HepG2 (cell line): ENCODE measurements around the gene MED15. TPM values are rescaled to one million over a fixed set of nuclear protein-coding genes. Genes with fewer than 3 reads are reported as not detected.

Experiments
- ATAC-seq: fragments of 200-7000 bp; cut with Tn5 transposase; 3 replicates; pipeline ENCODE4 v1.9.1; 2020; ENCODE audit warnings: mild to moderate bottlenecking, moderate library complexity
- BruUV-seq: library from RNA; stranded (reverse); fragments of 400-500 nt; replicated peaks from 2 replicates; lab custom pipeline; 2021; lab: Mats Ljungman, UMichigan
- CTCF ChIA-PET: fragments of 300-600 bp; formaldehyde crosslinking; extraction: SDS; loops from one replicate; lab custom pipeline; 2021; ENCODE audit warnings: low total read pairs, inconsistent platforms, low intra/inter-chr PET ratio; lab: Yijun Ruan, JAX
- POLR2A ChIA-PET: fragments of 350-600 bp; sonication (Branson Sonifier 250); formaldehyde crosslinking; loops from one replicate; lab custom pipeline; 2020; ENCODE audit warnings: antibody characterized with exemption, inconsistent platforms; lab: Yijun Ruan, JAX
- DNase-seq: peaks from one replicate; pipeline ENCODE4 v3.0.0-alpha.2; 2015; ENCODE audit warnings: low spot score
- FAIRE-seq: peaks from 3 replicates; lab custom pipeline; 2011; peaks lifted over from hg19 to GRCh38; lab: Jason Lieb, UNC
- H2AFZ ChIP-seq: one replicate; pipeline ENCODE4 v1.6.1; 2011; ENCODE audit warnings: low read length, inconsistent platforms
- H3K27ac ChIP-seq: fragments of 300-600 bp; 3 replicates; pipeline ENCODE4 v1.8.0; 2011; ENCODE audit warnings: mixed run types, mild to moderate bottlenecking, mixed read lengths, low read length, inconsistent platforms; ENCODE audit not compliant: insufficient read depth; ENCODE audit errors: extremely low read length
- H3K27me3 ChIP-seq, 2 experiments: fragments of 200-600 bp in 1 of 2; 2 replicates in 1 of 2; 3 replicates in 1 of 2; pipeline versions ENCODE4 v1.6.0 to v1.8.0; 2011; ENCODE audit warnings: low read length in 2 of 2, mild to moderate bottlenecking in 2 of 2, moderate library complexity in 2 of 2, inconsistent platforms in 1 of 2; ENCODE audit not compliant: insufficient read depth in 2 of 2, control insufficient read depth in 1 of 2
- H3K36me3 ChIP-seq, 2 experiments: fragments of 200-600 bp in 1 of 2; replicated peaks in 1 of 2; 2 replicates in 1 of 2; 3 replicates in 1 of 2; pipeline versions ENCODE4 v1.5.1 to v1.8.0; 2011; ENCODE audit warnings: low read length in 2 of 2, inconsistent platforms in 1 of 2; ENCODE audit not compliant: insufficient read depth in 2 of 2, control insufficient read depth in 1 of 2
- H3K4me1 ChIP-seq: 2 replicates; pipeline ENCODE4 v1.5.1; 2012; ENCODE audit warnings: low read length, inconsistent platforms; ENCODE audit not compliant: insufficient read depth
- H3K4me2 ChIP-seq: 2 replicates; pipeline ENCODE4 v1.6.0; 2011; ENCODE audit warnings: low read depth, low read length, inconsistent platforms
- H3K4me3 ChIP-seq, 3 experiments: fragments of 200-600 bp in 1 of 3; sonication (generic), shearing (Covaris generic) in 1 of 3; replicated peaks in 1 of 3; 2 replicates each; pipeline ENCODE4 v1.5.1; 2011 to 2016; ENCODE audit warnings: low read length in 3 of 3, inconsistent platforms in 2 of 3, low read depth in 2 of 3, mild to moderate bottlenecking in 2 of 3, control low read depth in 1 of 3, mixed read lengths in 1 of 3; ENCODE audit not compliant: insufficient read depth in 1 of 3
- H3K79me2 ChIP-seq: one replicate; pipeline ENCODE4 v1.6.1; 2011; ENCODE audit warnings: low read length, inconsistent platforms; ENCODE audit not compliant: insufficient read depth
- H3K9ac ChIP-seq: 2 replicates; pipeline ENCODE4 v1.6.0; 2011; ENCODE audit warnings: mild to moderate bottlenecking, low read depth, low read length, inconsistent platforms; ENCODE audit not compliant: insufficient read depth
- H3K9me3 ChIP-seq: 2 replicates; pipeline ENCODE4 v1.5.1; 2012; ENCODE audit warnings: mild to moderate bottlenecking, low read length
- H4K20me1 ChIP-seq: 2 replicates; pipeline ENCODE4 v1.6.0; 2011; ENCODE audit warnings: inconsistent platforms, mild to moderate bottlenecking, low read length, moderate library complexity; ENCODE audit not compliant: insufficient read depth
- DMAP1 ChIP-seq: IDR thresholded peaks from 2 replicates; pipeline ENCODE4 v1.6.1; 2016
- JUND ChIP-seq: sonication (generic); formaldehyde crosslinking; IDR thresholded peaks from 2 replicates; pipeline ENCODE4 v1.8.0; 2022; ENCODE audit warnings: mild to moderate bottlenecking, missing genetic modification reagents
- MED1 ChIP-seq: sonication (generic); formaldehyde crosslinking; IDR thresholded peaks from 2 replicates; pipeline ENCODE4 v1.4.0; 2020; ENCODE audit warnings: missing genetic modification reagents
- NR3C1 ChIP-seq: sonication (generic); formaldehyde crosslinking; IDR thresholded peaks from 2 replicates; pipeline ENCODE4 v1.4.0; 2020; ENCODE audit warnings: missing genetic modification reagents
- U2AF2 ChIP-seq: fragments of 200-400 bp; formaldehyde crosslinking; IDR thresholded peaks from 2 replicates; pipeline ENCODE4 v1.6.1; 2017; ENCODE audit warnings: low read depth, mild to moderate bottlenecking, low read length
- ZNF383 ChIP-seq: sonication (generic); formaldehyde crosslinking; IDR thresholded peaks from 2 replicates; pipeline ENCODE4 v1.4.0; 2020; ENCODE audit warnings: missing genetic modification reagents, mild to moderate bottlenecking, borderline replicate concordance
- ZNF441 ChIP-seq: sonication (generic); formaldehyde crosslinking; IDR thresholded peaks from 2 replicates; pipeline ENCODE4 v1.7.0; 2021; ENCODE audit warnings: missing genetic modification reagents, borderline replicate concordance
- ZNF547 ChIP-seq: sonication (generic); formaldehyde crosslinking; IDR thresholded peaks from 2 replicates; pipeline ENCODE4 v1.5.1; 2020; ENCODE audit warnings: mild to moderate bottlenecking, missing genetic modification reagents
- ZNF552 ChIP-seq: sonication (generic); formaldehyde crosslinking; IDR thresholded peaks from 2 replicates; pipeline ENCODE4 v1.9.0; 2022; ENCODE audit warnings: missing genetic modification reagents, mild to moderate bottlenecking, borderline replicate concordance
- ZNF660 ChIP-seq: sonication (generic); formaldehyde crosslinking; IDR thresholded peaks from 2 replicates; pipeline ENCODE4 v1.5.1; 2020; ENCODE audit warnings: mild to moderate bottlenecking, low read depth, missing genetic modification reagents, borderline replicate concordance
- whole genome bisulfite sequencing: methylation state at CpG from one replicate; pipeline ENCODE4 v1.1.6; 2017; ENCODE audit warnings: low lambda C conversion rate; 5-methylcytosine and 5-hydroxymethylcytosine counted together
- in situ Hi-C: cut with HindIII; loops from 2 replicates; pipeline ENCODE4 v1.10.0; 2017; ENCODE audit warnings: low pct_unique_long_range_greater_than_20kb; ENCODE audit not compliant: extremely low pct_ligation_motif_present
- intact Hi-C: fragments of 100-400 bp; cut with micrococcal nuclease; formaldehyde crosslinking; loops from one replicate; pipeline ENCODE4 v1.10.0; 2022; ENCODE audit not compliant: unreplicated experiment
- polyA plus RNA-seq, 8 experiments: library from polyadenylated mRNA; depleted of rRNA in 3 of 8; stranded (reverse) in 7 of 8; unstranded in 1 of 8; fragments of >200 nt; fragmentation: Illumina TruSeq in 4 of 8; extraction: Trizol in 4 of 8; gene quantifications; 2 replicates each; pipeline versions ENCODE4 v1.2.1 to v1.2.3, GENCODE V29; 2011 to 2016; ENCODE audit warnings: low read depth in 4 of 8, missing spikeins in 1 of 8, mixed read lengths in 1 of 8; ENCODE audit not compliant: insufficient read depth in 1 of 8
- total RNA-seq, 5 experiments: library from RNA; depleted of rRNA; stranded (reverse); fragments of >200 nt; fragmentation: Illumina TruSeq; extraction: Trizol; gene quantifications; 2 replicates each; pipeline ENCODE4 v1.2.3, GENCODE V29; 2016; ENCODE audit warnings: low read depth in 1 of 5
- TF ChIP-seq, protein P1 (sequence below): sonication (generic); formaldehyde crosslinking; conservative IDR thresholded peaks from 2 replicates; pipeline ENCODE4 v1.8.0; 2022; ENCODE audit warnings: mild to moderate bottlenecking, moderate library complexity, missing genetic modification reagents
- TF ChIP-seq, protein P2 (sequence below): sonication (generic); formaldehyde crosslinking; IDR thresholded peaks from 2 replicates; pipeline ENCODE4 v1.4.0; 2020; ENCODE audit warnings: mild to moderate bottlenecking, low read depth, missing genetic modification reagents
- TF ChIP-seq, protein P3 (sequence below): sonication (generic); formaldehyde crosslinking; IDR thresholded peaks from 2 replicates; pipeline ENCODE4 v1.5.1; 2020; ENCODE audit warnings: missing genetic modification reagents, mild to moderate bottlenecking, borderline replicate concordance
- TF ChIP-seq, protein P4 (sequence below): sonication (generic); formaldehyde crosslinking; IDR thresholded peaks from 2 replicates; pipeline ENCODE4 v1.9.0; 2021; ENCODE audit warnings: missing genetic modification reagents, borderline replicate concordance
- TF ChIP-seq, protein P5 (sequence below): sonication (generic); formaldehyde crosslinking; IDR thresholded peaks from 2 replicates; pipeline ENCODE4 v1.5.0; 2020; ENCODE audit warnings: missing genetic modification reagents

Gene MED15
- total and polyA plus RNA-seq, 2 of the 13 experiments (the other 11 are each of a cell fraction or from before 2014, with no cell fraction given), result 14.3 to 27.0 TPM

DNA sequence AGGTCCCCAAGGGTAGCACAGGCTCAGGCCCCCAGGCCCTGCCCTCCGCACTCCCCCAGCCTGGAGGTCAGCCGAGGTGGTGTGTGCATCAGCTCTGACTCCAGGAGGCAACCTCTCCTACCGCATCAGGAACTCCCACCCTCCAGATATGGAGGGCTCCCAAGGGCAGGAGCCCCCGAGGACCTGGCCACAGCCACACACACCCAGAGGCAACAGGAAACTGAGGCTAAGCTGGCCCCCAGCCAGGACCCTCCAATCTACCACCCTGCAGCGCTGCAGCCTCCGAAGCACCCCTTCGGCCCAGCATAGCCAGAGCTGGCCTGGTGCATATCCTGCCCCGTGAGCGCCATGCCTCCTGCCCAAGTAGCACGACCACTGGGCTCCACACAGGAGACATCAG lies 104.0 kb downstream of the MED15 start:
- no peak overlapping the region for H3K27ac ChIP-seq
- no peak for FAIRE-seq
- H3K36me3 ChIP-seq, result no peaks in the 10 kb centered on the region
- DNase-seq, result no peak
- H3K4me1 ChIP-seq, result peaks cover 10% of the 10 kb centered on the region; the same call in 1 of the 2 replicates
- H2AFZ ChIP-seq, result no peak overlapping the region
- intact Hi-C loops (no loop called here), in situ Hi-C loops (loop anchor here (10.0 kb wide), 1 partner anchor 83 kb away; no protein-coding TSS in a partner anchor)
- POLR2A ChIA-PET, result no interaction called here
- 77% methylated on average over 5 of the region's 10 CpGs for WGBS
- H4K20me1 ChIP-seq, result no peaks in the 10 kb centered on the region
- H3K9me3 ChIP-seq, result no peaks in the 10 kb centered on the region
- no peaks in the 10 kb centered on the region for H3K79me2 ChIP-seq
- ATAC-seq, result no peak
- BruUV-seq, result no TSS peak
- H3K4me3 ChIP-seq, result no peak overlapping the region
- H3K4me2 ChIP-seq, result no peak overlapping the region
- H3K9ac ChIP-seq, result no peak overlapping the region
- CTCF ChIA-PET, result no interaction called here
- peaks cover 3 to 85% of the 10 kb centered on the region in 2 experiments for H3K27me3 ChIP-seq
- TF ChIP-seq ZNF660 (CRISPR knock-in tag) (no peak), MED1 (CRISPR knock-in tag) (no peak), ZNF547 (CRISPR knock-in tag) (no peak), U2AF2 (no peak), ZNF441 (CRISPR knock-in tag) (no peak), ZNF383 (CRISPR knock-in tag) (no peak), NR3C1 (CRISPR knock-in tag) (no peak), ZNF552 (CRISPR knock-in tag) (no peak), JUND (CRISPR knock-in tag) (no peak), DMAP1 (CRISPR knock-in tag) (no peak)
- TF ChIP-seq, protein P1, sequence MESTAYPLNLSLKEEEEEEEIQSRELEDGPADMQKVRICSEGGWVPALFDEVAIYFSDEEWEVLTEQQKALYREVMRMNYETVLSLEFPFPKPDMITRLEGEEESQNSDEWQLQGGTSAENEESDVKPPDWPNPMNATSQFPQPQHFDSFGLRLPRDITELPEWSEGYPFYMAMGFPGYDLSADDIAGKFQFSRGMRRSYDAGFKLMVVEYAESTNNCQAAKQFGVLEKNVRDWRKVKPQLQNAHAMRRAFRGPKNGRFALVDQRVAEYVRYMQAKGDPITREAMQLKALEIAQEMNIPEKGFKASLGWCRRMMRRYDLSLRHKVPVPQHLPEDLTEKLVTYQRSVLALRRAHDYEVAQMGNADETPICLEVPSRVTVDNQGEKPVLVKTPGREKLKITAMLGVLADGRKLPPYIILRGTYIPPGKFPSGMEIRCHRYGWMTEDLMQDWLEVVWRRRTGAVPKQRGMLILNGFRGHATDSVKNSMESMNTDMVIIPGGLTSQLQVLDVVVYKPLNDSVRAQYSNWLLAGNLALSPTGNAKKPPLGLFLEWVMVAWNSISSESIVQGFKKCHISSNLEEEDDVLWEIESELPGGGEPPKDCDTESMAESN, result no peak
- TF ChIP-seq, protein P2, sequence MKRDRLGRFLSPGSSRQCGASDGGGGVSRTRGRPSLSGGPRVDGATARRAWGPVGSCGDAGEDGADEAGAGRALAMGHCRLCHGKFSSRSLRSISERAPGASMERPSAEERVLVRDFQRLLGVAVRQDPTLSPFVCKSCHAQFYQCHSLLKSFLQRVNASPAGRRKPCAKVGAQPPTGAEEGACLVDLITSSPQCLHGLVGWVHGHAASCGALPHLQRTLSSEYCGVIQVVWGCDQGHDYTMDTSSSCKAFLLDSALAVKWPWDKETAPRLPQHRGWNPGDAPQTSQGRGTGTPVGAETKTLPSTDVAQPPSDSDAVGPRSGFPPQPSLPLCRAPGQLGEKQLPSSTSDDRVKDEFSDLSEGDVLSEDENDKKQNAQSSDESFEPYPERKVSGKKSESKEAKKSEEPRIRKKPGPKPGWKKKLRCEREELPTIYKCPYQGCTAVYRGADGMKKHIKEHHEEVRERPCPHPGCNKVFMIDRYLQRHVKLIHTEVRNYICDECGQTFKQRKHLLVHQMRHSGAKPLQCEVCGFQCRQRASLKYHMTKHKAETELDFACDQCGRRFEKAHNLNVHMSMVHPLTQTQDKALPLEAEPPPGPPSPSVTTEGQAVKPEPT (CRISPR knock-in tag), result no peak
- TF ChIP-seq, protein P3, sequence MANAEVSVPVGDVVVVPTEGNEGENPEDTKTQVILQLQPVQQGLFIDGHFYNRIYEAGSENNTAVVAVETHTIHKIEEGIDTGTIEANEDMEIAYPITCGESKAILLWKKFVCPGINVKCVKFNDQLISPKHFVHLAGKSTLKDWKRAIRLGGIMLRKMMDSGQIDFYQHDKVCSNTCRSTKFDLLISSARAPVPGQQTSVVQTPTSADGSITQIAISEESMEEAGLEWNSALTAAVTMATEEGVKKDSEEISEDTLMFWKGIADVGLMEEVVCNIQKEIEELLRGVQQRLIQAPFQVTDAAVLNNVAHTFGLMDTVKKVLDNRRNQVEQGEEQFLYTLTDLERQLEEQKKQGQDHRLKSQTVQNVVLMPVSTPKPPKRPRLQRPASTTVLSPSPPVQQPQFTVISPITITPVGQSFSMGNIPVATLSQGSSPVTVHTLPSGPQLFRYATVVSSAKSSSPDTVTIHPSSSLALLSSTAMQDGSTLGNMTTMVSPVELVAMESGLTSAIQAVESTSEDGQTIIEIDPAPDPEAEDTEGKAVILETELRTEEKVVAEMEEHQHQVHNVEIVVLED, result no peak
- TF ChIP-seq, protein P4, sequence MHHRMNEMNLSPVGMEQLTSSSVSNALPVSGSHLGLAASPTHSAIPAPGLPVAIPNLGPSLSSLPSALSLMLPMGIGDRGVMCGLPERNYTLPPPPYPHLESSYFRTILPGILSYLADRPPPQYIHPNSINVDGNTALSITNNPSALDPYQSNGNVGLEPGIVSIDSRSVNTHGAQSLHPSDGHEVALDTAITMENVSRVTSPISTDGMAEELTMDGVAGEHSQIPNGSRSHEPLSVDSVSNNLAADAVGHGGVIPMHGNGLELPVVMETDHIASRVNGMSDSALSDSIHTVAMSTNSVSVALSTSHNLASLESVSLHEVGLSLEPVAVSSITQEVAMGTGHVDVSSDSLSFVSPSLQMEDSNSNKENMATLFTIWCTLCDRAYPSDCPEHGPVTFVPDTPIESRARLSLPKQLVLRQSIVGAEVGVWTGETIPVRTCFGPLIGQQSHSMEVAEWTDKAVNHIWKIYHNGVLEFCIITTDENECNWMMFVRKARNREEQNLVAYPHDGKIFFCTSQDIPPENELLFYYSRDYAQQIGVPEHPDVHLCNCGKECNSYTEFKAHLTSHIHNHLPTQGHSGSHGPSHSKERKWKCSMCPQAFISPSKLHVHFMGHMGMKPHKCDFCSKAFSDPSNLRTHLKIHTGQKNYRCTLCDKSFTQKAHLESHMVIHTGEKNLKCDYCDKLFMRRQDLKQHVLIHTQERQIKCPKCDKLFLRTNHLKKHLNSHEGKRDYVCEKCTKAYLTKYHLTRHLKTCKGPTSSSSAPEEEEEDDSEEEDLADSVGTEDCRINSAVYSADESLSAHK (CRISPR knock-in tag), result no peak
- TF ChIP-seq, protein P5, sequence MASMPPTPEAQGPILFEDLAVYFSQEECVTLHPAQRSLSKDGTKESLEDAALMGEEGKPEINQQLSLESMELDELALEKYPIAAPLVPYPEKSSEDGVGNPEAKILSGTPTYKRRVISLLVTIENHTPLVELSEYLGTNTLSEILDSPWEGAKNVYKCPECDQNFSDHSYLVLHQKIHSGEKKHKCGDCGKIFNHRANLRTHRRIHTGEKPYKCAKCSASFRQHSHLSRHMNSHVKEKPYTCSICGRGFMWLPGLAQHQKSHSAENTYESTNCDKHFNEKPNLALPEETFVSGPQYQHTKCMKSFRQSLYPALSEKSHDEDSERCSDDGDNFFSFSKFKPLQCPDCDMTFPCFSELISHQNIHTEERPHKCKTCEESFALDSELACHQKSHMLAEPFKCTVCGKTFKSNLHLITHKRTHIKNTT (CRISPR knock-in tag), result no peak
